ENCODE data around the gene MSANTD2. TPM values are rescaled to one million over a fixed set of nuclear protein-coding genes. Genes with fewer than 3 reads are reported as not detected.

MSANTD2 gene
- total RNA-seq, 2 experiments from 2014 or later = 9.5 to 10.5 TPM

GRCh38 chr11:124732230-124732629, 68.0 kb downstream of the MSANTD2 start:
- no peak overlapping the region for H3K4me3 Mint-ChIP-seq
- no peak for DNase-seq
- peaks cover 9% of the 10 kb centered on the region for H3K27me3 Mint-ChIP-seq
- H3K36me3 Mint-ChIP-seq (ENCODE audit: low read depth) = no peaks in the 10 kb centered on the region
- no peak overlapping the region for H3K27ac Mint-ChIP-seq
- POLR2A ChIA-PET = no interaction called here
- CTCF ChIA-PET = interaction anchor here (1.0 kb wide), 1 partner anchor 14 kb away, joined by 3 read pairs; no protein-coding TSS in a partner anchor
- H3K9me3 Mint-ChIP-seq = no peaks in the 10 kb centered on the region
- H3K4me1 Mint-ChIP-seq = peaks cover 5% of the 10 kb centered on the region

GRCh38 chr11:124729571-124729970, 70.6 kb downstream of the MSANTD2 start:
- ChIA-PET POLR2A (no interaction called here), CTCF (interaction anchor here (1.0 to 1.2 kb wide), 2 partner anchors 9 to 28 kb away, joined by 3 read pairs; no protein-coding TSS in a partner anchor)

GRCh38 chr11:124728134-124728533, 72.1 kb downstream of the MSANTD2 start:
- ChIA-PET CTCF (no interaction called here), POLR2A (no interaction called here)
- DNase-seq = no peak
- Mint-ChIP-seq H3K4me3 (no peak overlapping the region), H3K27ac (no peak overlapping the region), H3K36me3 (ENCODE audit: low read depth) (no peaks in the 10 kb centered on the region), H3K4me1 (peaks cover 2% of the 10 kb centered on the region), H3K9me3 (no peaks in the 10 kb centered on the region), H3K27me3 (peaks cover 21% of the 10 kb centered on the region)

More at GRCh38 chr11:124729571-124729970, 70.6 kb downstream of the MSANTD2 start:
- Mint-ChIP-seq H3K4me3 (no peak overlapping the region), H3K27ac (no peak overlapping the region), H3K27me3 (peaks cover 16% of the 10 kb centered on the region), H3K9me3 (no peaks in the 10 kb centered on the region), H3K4me1 (peaks cover 2% of the 10 kb centered on the region), H3K36me3 (ENCODE audit: low read depth) (no peaks in the 10 kb centered on the region)
- no peak for DNase-seq

- H3K36me3 Mint-ChIP-seq (ENCODE audit: low read depth) = no peaks in the 10 kb centered on the region
- no peak overlapping the region for H3K4me3 Mint-ChIP-seq
- ChIA-PET POLR2A (no interaction called here), CTCF (no interaction called here)
- H3K9me3 Mint-ChIP-seq = no peaks in the 10 kb centered on the region
- DNase-seq = no peak
- H3K27me3 Mint-ChIP-seq = peaks cover 27% of the 10 kb centered on the region
- no peak overlapping the region for H3K27ac Mint-ChIP-seq
- H3K4me1 Mint-ChIP-seq = peaks cover 2% of the 10 kb centered on the region
Measured at GRCh38 chr11:124727474-124727873, 72.7 kb downstream of the MSANTD2 start.

- ChIA-PET POLR2A (no interaction called here), CTCF (interaction anchor here (1.1 kb wide), 1 partner anchor 57 kb away, joined by 3 read pairs; no protein-coding TSS in a partner anchor)
- no peak overlapping the region for H3K4me3 Mint-ChIP-seq
- no peak for DNase-seq
- H3K36me3 Mint-ChIP-seq (ENCODE audit: low read depth) = no peaks in the 10 kb centered on the region
- H3K4me1 Mint-ChIP-seq = no peaks in the 10 kb centered on the region
- no peaks in the 10 kb centered on the region for H3K9me3 Mint-ChIP-seq
- no peak overlapping the region for H3K27ac Mint-ChIP-seq
- peaks cover 38% of the 10 kb centered on the region for H3K27me3 Mint-ChIP-seq
Measured at GRCh38 chr11:124725719-124726105, 74.5 kb downstream of the MSANTD2 start.

- CTCF ChIA-PET = interaction anchor here (1.1 to 1.9 kb wide), 3 partner anchors 21 to 68 kb away, joined by 3 to 5 read pairs (median 3); no protein-coding TSS in a partner anchor
- Mint-ChIP-seq H3K27me3 (peaks cover 43% of the 10 kb centered on the region), H3K4me3 (no peak overlapping the region), H3K4me1 (no peaks in the 10 kb centered on the region), H3K9me3 (no peaks in the 10 kb centered on the region), H3K36me3 (ENCODE audit: low read depth) (no peaks in the 10 kb centered on the region), H3K27ac (no peak overlapping the region)
- POLR2A ChIA-PET = no interaction called here
- DNase-seq = no peak
Measured at GRCh38 chr11:124724979-124725718, 75.1 kb downstream of the MSANTD2 start.

- POLR2A ChIA-PET = no interaction called here
- DNase-seq = no peak
- Mint-ChIP-seq H3K4me1 (peaks cover 12% of the 10 kb centered on the region), H3K9me3 (no peaks in the 10 kb centered on the region), H3K27me3 (peaks cover 68% of the 10 kb centered on the region), H3K4me3 (no peak overlapping the region), H3K27ac (no peak overlapping the region), H3K36me3 (ENCODE audit: low read depth) (no peaks in the 10 kb centered on the region)
- CTCF ChIA-PET = interaction anchor here (1.4 kb wide), 1 partner anchor 36 kb away, joined by 3 read pairs; no protein-coding TSS in a partner anchor
Measured at GRCh38 chr11:124722176-124722575, 78.0 kb downstream of the MSANTD2 start.

GRCh38 chr11:124719534-124719933, 80.7 kb downstream of the MSANTD2 start:
- no peak overlapping the region for H3K27ac Mint-ChIP-seq
- peaks cover 81% of the 10 kb centered on the region for H3K27me3 Mint-ChIP-seq
- no peaks in the 10 kb centered on the region for H3K9me3 Mint-ChIP-seq
- peaks cover 12% of the 10 kb centered on the region for H3K4me1 Mint-ChIP-seq
- DNase-seq = no peak
- CTCF ChIA-PET = no interaction called here
- no peak overlapping the region for H3K4me3 Mint-ChIP-seq
- no peaks in the 10 kb centered on the region for H3K36me3 Mint-ChIP-seq (ENCODE audit: low read depth)
- POLR2A ChIA-PET = no interaction called here

GRCh38 chr11:124718801-124719200, 81.4 kb downstream of the MSANTD2 start:
- Mint-ChIP-seq H3K36me3 (ENCODE audit: low read depth) (no peaks in the 10 kb centered on the region), H3K27ac (no peak overlapping the region), H3K4me1 (peaks cover 12% of the 10 kb centered on the region), H3K4me3 (no peak overlapping the region), H3K9me3 (no peaks in the 10 kb centered on the region), H3K27me3 (peaks cover 82% of the 10 kb centered on the region)
- DNase-seq = no peak
- CTCF ChIA-PET = no interaction called here
- POLR2A ChIA-PET = no interaction called here

GRCh38 chr11:124717786-124718651, 82.2 kb downstream of the MSANTD2 start:
- Mint-ChIP-seq H3K4me3 (peak overlapping the region; percentile 14), H3K27me3 (peaks cover 74% of the 10 kb centered on the region), H3K27ac (no peak overlapping the region), H3K4me1 (peaks cover 12% of the 10 kb centered on the region), H3K9me3 (no peaks in the 10 kb centered on the region), H3K36me3 (ENCODE audit: low read depth) (no peaks in the 10 kb centered on the region)
- POLR2A ChIA-PET = no interaction called here
- DNase-seq = peak; percentile 16
- CTCF ChIA-PET = interaction anchor here (0.7 to 1.0 kb wide), 2 partner anchors 28 to 44 kb away, joined by 4 read pairs; partner anchors contain the start of gene ESAM

- Mint-ChIP-seq H3K4me3 (peak overlapping the region; percentile 14), H3K36me3 (ENCODE audit: low read depth) (no peaks in the 10 kb centered on the region), H3K27ac (no peak overlapping the region), H3K9me3 (no peaks in the 10 kb centered on the region), H3K27me3 (peaks cover 69% of the 10 kb centered on the region), H3K4me1 (peaks cover 12% of the 10 kb centered on the region)
- no peak for DNase-seq
- POLR2A ChIA-PET = no interaction called here
- CTCF ChIA-PET = interaction anchor here (0.7 to 1.0 kb wide), 2 partner anchors 29 to 45 kb away, joined by 4 read pairs; partner anchors contain the start of gene ESAM
Measured at GRCh38 chr11:124717421-124717785, 82.8 kb downstream of the MSANTD2 start.

GRCh38 chr11:124716591-124716990, 83.6 kb downstream of the MSANTD2 start:
- no peak for DNase-seq
- ChIA-PET CTCF (no interaction called here), POLR2A (no interaction called here)

More at GRCh38 chr11:124716591-124716990, 83.6 kb downstream of the MSANTD2 start:
- no peak overlapping the region for H3K4me3 Mint-ChIP-seq
- peaks cover 12% of the 10 kb centered on the region for H3K4me1 Mint-ChIP-seq
- no peak overlapping the region for H3K27ac Mint-ChIP-seq
- no peaks in the 10 kb centered on the region for H3K9me3 Mint-ChIP-seq
- H3K36me3 Mint-ChIP-seq (ENCODE audit: low read depth) = no peaks in the 10 kb centered on the region
- peaks cover 63% of the 10 kb centered on the region for H3K27me3 Mint-ChIP-seq
